ENCODE data around the gene RRP15. TPM values are rescaled to one million over a fixed set of nuclear protein-coding genes. Genes with fewer than 3 reads are reported as not detected.

RRP15 gene
- total and polyA plus RNA-seq, 2 experiments from 2014 or later = 19.8 to 86.5 TPM

GRCh38 chr1:218294546-218294945 is 9.5 kb downstream of the RRP15 start:
- H3K27ac ChIP-seq (ENCODE audit: low read depth) = no peak overlapping the region
- no peaks in the 10 kb centered on the region for H3K36me3 ChIP-seq (ENCODE audit: insufficient read depth)
- H3K79me2 ChIP-seq (replicated peaks; ENCODE audit: insufficient read depth) = peaks cover 100% of the 10 kb centered on the region
- Mint-ChIP-seq H3K27ac (0 out of 2 replicates have a peak overlapping the region, but pooled peaks have one; percentile 40), H3K36me3 (ENCODE audit: low read depth) (peaks cover 22% of the 10 kb centered on the region; the same call in 2 of the 3 replicates), H3K9me3 (no peaks in the 10 kb centered on the region), H3K27me3 (ENCODE audit: insufficient read depth, low read depth, poor library complexity) (peaks cover 3% of the 10 kb centered on the region), H3K4me3 (no peak overlapping the region), H3K4me1 (peaks cover 50% of the 10 kb centered on the region)
- no peak overlapping the region for H2AFZ ChIP-seq
- H3K4me2 ChIP-seq = peak overlapping the region; percentile 23; the same call in 1 of the 2 replicates
- H3K4me1 ChIP-seq (ENCODE audit: insufficient read depth) = peaks cover 55% of the 10 kb centered on the region
- H3K4me3 ChIP-seq = no peak overlapping the region
- no peaks in the 10 kb centered on the region for H3F3A ChIP-seq (replicated peaks; ENCODE audit: low read depth)
- H3K9me2 ChIP-seq (ENCODE audit: insufficient read depth) = no peaks in the 10 kb centered on the region
- peaks cover 2% of the 10 kb centered on the region; the same call in 1 of the 2 replicates for H4K20me1 ChIP-seq (replicated peaks; ENCODE audit: insufficient read depth)
- TF ChIP-seq POLR2AphosphoS5 (IDR thresholded peaks at IDR 0.05; ENCODE audit: low read depth) (no peak), JUNB (IDR thresholded peaks at IDR 0.05; ENCODE audit: unreplicated experiment) (no peak), ZNF462 (CRISPR knock-in tag; IDR thresholded peaks at IDR 0.05) (no peak), EZH2 (IDR thresholded peaks at IDR 0.05; ENCODE audit: low read depth, unreplicated experiment) (no peak), NANOG (IDR thresholded peaks at IDR 0.05; ENCODE audit: borderline replicate concordance) (no peak), ZNF331 (CRISPR knock-in tag; IDR thresholded peaks at IDR 0.05; ENCODE audit: low read depth) (no peak), EZH2phosphoT487 (IDR thresholded peaks at IDR 0.05; ENCODE audit: unreplicated experiment) (no peak), ETS1 (IDR thresholded peaks at IDR 0.05) (no peak), ZNF114 (CRISPR knock-in tag; IDR thresholded peaks at IDR 0.05) (no peak), REST (IDR thresholded peaks at IDR 0.05; ENCODE audit: unreplicated experiment) (no peak), CREB1 (CRISPR knock-in tag; IDR thresholded peaks at IDR 0.05; ENCODE audit: low read depth) (no peak), STAT1 (IDR thresholded peaks at IDR 0.05; ENCODE audit: unreplicated experiment) (no peak)
- DNase-seq (ENCODE audit: low spot score) = no peak
- no peak for ATAC-seq
- no peaks in the 10 kb centered on the region for H3K27me3 ChIP-seq (ENCODE audit: insufficient read depth)
